Fibroblast of lung (primary cell): ENCODE measurements around the gene DPYSL4. TPM values are rescaled to one million over a fixed set of nuclear protein-coding genes. Genes with fewer than 3 reads are reported as not detected.

ENCODE experiments used
- DNase-seq, 2 donors: peaks; one replicate each; pipeline versions ENCODE4 v3.0.0 to v3.0.0-alpha.2; 2010; ENCODE audit warnings: low read depth in 2 of 2
- H2AFZ ChIP-seq: 2 replicates; pipeline ENCODE4 v1.5.1; 2012; ENCODE audit warnings: low read length, control low read depth, inconsistent platforms
- H3K27ac ChIP-seq: 2 replicates; pipeline ENCODE4 v1.5.1; 2011; ENCODE audit warnings: low read length, control low read depth; ENCODE audit not compliant: insufficient read depth
- H3K27me3 ChIP-seq: 2 replicates; pipeline ENCODE4 v1.5.1; 2011; ENCODE audit warnings: mild to moderate bottlenecking, low read length; ENCODE audit not compliant: control insufficient read depth, insufficient read depth
- H3K36me3 ChIP-seq: 2 replicates; pipeline ENCODE4 v1.5.1; 2011; ENCODE audit warnings: low read length; ENCODE audit not compliant: control insufficient read depth, insufficient read depth
- H3K4me1 ChIP-seq: 2 replicates; pipeline ENCODE4 v1.5.1; 2011; ENCODE audit warnings: low read length; ENCODE audit not compliant: control insufficient read depth, insufficient read depth; ENCODE audit errors: extremely low read depth
- H3K4me2 ChIP-seq: 2 replicates; pipeline ENCODE4 v1.5.1; 2011; ENCODE audit warnings: low read length, control low read depth; ENCODE audit not compliant: insufficient read depth; ENCODE audit errors: extremely low read depth
- H3K4me3 ChIP-seq, 4 experiments: fragments of 200-600 bp in 1 of 4; sonication (generic) in 1 of 4; replicated peaks in 1 of 4; 2 replicates each; pipeline ENCODE4 v1.5.1; 2011 to 2016; ENCODE audit warnings: low read length in 4 of 4, low read depth in 3 of 4, mild to moderate bottlenecking in 3 of 4, control low read depth in 2 of 4, inconsistent platforms in 1 of 4, mixed read lengths in 1 of 4; ENCODE audit not compliant: insufficient read depth in 1 of 4; ENCODE audit errors: control extremely low read depth in 1 of 4
- H3K79me2 ChIP-seq: 2 replicates; pipeline ENCODE4 v1.5.1; 2012; ENCODE audit warnings: mild to moderate bottlenecking, low read length, inconsistent platforms; ENCODE audit not compliant: control insufficient read depth, insufficient read depth
- H3K9ac ChIP-seq: 2 replicates; pipeline ENCODE4 v1.5.1; 2011; ENCODE audit warnings: mild to moderate bottlenecking, low read length, control low read depth; ENCODE audit not compliant: insufficient read depth
- H3K9me3 ChIP-seq: 2 replicates; pipeline ENCODE4 v1.5.1; 2012; ENCODE audit warnings: low read depth, low read length; ENCODE audit not compliant: control insufficient read depth, insufficient read depth
- H4K20me1 ChIP-seq: 2 replicates; pipeline ENCODE4 v1.5.1; 2011; ENCODE audit warnings: low read length; ENCODE audit not compliant: control insufficient read depth, insufficient read depth; ENCODE audit errors: extremely low read depth
- EZH2 ChIP-seq: IDR thresholded peaks from 2 replicates; pipeline ENCODE4 v1.5.1; 2012; ENCODE audit warnings: low read length, control low read depth, mild to moderate bottlenecking; ENCODE audit errors: missing control alignments
- polyA plus RNA-seq, 2 donors: library from polyadenylated mRNA; depleted of rRNA in 1 of 2; stranded (reverse) in 1 of 2; unstranded in 1 of 2; fragments of >200 nt; gene quantifications; 2 replicates each; pipeline ENCODE4 v1.2.1, GENCODE V29; 2011 to 2012; ENCODE audit warnings: missing spikeins in 1 of 2
- total RNA-seq: library from RNA; depleted of rRNA; stranded (reverse); fragments of >200 nt; gene quantifications from 2 replicates; pipeline ENCODE4 v1.2.1, GENCODE V29; 2014
- TF ChIP-seq, protein P1 (sequence below), 2 donors: IDR thresholded peaks in 1 of 2; conservative IDR thresholded peaks in 1 of 2; 1 replicate in 1 of 2; 2 replicates in 1 of 2; pipeline ENCODE4 v1.5.1; 2011 to 2012; ENCODE audit warnings: low read length in 2 of 2, control low read depth in 1 of 2, inconsistent platforms in 1 of 2, low read depth in 1 of 2, mild to moderate bottlenecking in 1 of 2

Gene DPYSL4
- total and polyA plus RNA-seq, 2 donors (not counting 1 experiment from before 2014, with no cell fraction given) = 0.83 to 1.4 TPM

DNA sequence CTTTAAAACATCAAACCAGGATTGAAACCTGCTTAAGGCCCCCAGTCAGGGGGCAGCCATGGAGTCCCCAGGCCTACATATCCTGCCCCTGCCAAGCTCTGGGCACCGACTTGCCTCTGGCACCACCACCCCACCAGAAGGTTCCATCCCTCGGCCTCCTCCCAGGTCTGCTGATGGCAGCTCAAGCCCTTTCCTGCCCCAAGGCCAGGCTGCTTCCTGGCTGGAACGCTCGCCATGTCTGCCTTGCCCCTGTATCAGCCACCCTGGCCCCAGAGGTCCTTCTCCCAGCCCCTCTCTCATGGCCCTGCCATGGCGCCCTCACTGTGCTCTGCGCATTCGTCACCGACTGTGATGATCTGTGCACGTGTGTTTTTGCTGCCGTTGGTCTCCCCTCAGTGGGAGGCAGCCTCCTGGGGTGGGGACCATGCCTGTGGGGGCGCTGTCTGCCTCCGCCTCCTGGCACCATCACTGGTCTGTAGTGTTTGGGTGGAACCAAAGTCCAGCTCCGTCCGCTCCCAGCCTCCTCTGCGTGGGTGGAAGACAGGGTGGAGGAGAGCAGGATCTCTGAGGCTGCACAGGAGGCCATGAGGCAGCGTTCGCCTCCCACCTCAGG lies 3.2 kb downstream of the DPYSL4 start:
- H2AFZ ChIP-seq = no peak overlapping the region
- no peaks in the 10 kb centered on the region for H3K4me1 ChIP-seq
- H3K4me2 ChIP-seq = no peak overlapping the region
- H3K36me3 ChIP-seq = no peaks in the 10 kb centered on the region
- H3K27ac ChIP-seq = no peak overlapping the region
- no peak overlapping the region for H3K4me3 ChIP-seq
- H3K9ac ChIP-seq = no peak overlapping the region
- TF ChIP-seq, protein P1, sequence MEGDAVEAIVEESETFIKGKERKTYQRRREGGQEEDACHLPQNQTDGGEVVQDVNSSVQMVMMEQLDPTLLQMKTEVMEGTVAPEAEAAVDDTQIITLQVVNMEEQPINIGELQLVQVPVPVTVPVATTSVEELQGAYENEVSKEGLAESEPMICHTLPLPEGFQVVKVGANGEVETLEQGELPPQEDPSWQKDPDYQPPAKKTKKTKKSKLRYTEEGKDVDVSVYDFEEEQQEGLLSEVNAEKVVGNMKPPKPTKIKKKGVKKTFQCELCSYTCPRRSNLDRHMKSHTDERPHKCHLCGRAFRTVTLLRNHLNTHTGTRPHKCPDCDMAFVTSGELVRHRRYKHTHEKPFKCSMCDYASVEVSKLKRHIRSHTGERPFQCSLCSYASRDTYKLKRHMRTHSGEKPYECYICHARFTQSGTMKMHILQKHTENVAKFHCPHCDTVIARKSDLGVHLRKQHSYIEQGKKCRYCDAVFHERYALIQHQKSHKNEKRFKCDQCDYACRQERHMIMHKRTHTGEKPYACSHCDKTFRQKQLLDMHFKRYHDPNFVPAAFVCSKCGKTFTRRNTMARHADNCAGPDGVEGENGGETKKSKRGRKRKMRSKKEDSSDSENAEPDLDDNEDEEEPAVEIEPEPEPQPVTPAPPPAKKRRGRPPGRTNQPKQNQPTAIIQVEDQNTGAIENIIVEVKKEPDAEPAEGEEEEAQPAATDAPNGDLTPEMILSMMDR (conservative IDR thresholded peaks at IDR 0.05 in 1 of 2, IDR thresholded peaks at IDR 0.05 in 1 of 2; ENCODE audit: low read depth in 1 of 2, low read length in 2 of 2) = no peak
- no peak for TF ChIP-seq EZH2
- no peaks in the 10 kb centered on the region for H4K20me1 ChIP-seq
- H3K79me2 ChIP-seq = no peaks in the 10 kb centered on the region
- DNase-seq = no peak
- H3K9me3 ChIP-seq = no peaks in the 10 kb centered on the region
- peaks cover 19% of the 10 kb centered on the region for H3K27me3 ChIP-seq

DNA sequence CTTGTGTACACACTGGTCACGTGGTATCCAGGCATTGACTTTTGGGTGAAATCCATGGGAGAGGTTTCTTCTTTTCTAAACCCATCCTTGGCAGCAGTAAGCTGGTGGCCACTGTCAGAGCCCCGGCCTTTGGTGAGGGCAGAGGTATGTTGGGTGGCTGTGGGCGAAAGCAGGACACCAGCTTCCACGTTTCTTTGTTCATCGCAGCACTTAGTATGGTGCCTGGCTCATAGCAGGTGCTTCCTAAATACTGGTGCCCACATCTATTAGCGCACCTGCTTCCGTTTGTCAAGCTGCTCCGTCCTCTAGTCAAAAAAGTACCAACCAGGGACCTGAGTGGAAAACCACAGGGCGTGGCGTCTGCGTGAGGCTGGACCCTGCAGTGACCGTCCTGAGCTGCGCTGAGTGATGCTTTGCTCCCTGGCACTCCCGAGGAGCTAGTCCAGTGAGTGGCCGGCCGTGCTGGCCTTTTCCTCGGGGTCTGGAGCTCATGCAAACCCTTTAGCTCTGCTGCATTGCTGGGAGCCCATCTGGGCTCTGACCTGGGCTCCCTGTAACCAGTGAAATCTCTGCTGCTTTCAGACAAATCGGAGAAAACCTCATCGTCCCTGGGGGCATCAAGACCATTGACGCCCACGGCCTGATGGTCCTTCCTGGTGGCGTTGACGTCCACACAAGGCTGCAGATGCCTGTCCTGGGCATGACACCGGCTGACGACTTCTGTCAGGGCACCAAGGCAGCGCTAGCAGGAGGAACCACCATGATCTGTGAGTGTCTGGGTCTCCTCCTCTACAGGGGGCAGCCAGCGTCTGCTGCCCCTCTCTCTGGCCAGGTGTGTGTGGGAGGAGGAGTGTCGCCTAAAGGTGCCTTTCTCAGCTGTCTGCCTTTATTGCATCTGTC lies 5.6 kb downstream of the DPYSL4 start:
- no peak overlapping the region for H2AFZ ChIP-seq
- no peaks in the 10 kb centered on the region for H4K20me1 ChIP-seq
- no peak overlapping the region for H3K9ac ChIP-seq
- DNase-seq = no peak
- H3K4me1 ChIP-seq = no peaks in the 10 kb centered on the region
- no peaks in the 10 kb centered on the region for H3K36me3 ChIP-seq
- H3K4me3 ChIP-seq = no peak overlapping the region
- no peak overlapping the region for H3K4me2 ChIP-seq
- H3K9me3 ChIP-seq = no peaks in the 10 kb centered on the region
- TF ChIP-seq, protein P1 (conservative IDR thresholded peaks at IDR 0.05 in 1 of 2, IDR thresholded peaks at IDR 0.05 in 1 of 2; ENCODE audit: low read depth in 1 of 2, low read length in 2 of 2) = no peak
- no peak for TF ChIP-seq EZH2
- H3K79me2 ChIP-seq = no peaks in the 10 kb centered on the region
- H3K27ac ChIP-seq = no peak overlapping the region
- H3K27me3 ChIP-seq = peaks cover 15% of the 10 kb centered on the region

DNA sequence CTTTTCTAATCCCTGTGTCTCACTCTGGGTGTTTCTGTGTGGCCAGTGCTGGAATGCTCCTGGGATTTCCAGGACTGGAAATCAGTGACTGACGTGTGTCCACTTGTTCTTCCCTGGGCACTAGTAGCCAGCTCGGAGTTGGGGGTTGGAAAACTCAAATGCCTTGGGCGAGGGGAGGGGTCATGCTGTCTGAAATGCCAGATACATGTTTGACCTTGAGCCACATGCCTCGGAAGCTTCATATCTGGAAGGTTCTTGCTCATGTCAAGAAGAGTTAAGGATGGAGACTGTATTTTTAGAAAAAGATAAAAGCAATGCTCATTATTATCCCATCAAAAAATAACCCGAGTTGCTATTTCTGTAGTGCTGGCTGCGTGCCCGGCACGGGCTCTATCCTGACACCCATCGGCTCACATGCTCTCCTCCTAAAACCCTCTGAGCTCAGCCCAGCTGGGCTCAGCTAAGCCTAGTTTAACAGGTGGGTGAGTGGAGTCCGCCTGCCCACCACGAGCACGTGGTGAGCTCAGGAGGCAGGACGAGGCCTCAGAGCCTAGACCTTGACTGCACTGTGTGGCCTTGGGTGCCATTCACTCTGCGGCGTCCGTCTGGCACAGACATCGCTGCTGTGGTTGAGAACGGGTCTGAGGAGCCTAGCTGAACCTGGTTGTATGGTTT lies 6.4 kb downstream of the DPYSL4 start:
- Histone ChIP-seq H4K20me1 (no peaks in the 10 kb centered on the region), H3K4me1 (no peaks in the 10 kb centered on the region), H3K27ac (no peak overlapping the region), H3K9ac (no peak overlapping the region), H3K36me3 (no peaks in the 10 kb centered on the region), H3K4me2 (no peak overlapping the region), H3K4me3 (no peak overlapping the region), H3K9me3 (no peaks in the 10 kb centered on the region), H3K27me3 (peaks cover 8% of the 10 kb centered on the region), H3K79me2 (no peaks in the 10 kb centered on the region), H2AFZ (no peak overlapping the region)
- TF ChIP-seq, protein P1 (conservative IDR thresholded peaks at IDR 0.05 in 1 of 2, IDR thresholded peaks at IDR 0.05 in 1 of 2; ENCODE audit: low read depth in 1 of 2, low read length in 2 of 2) = no peak
- DNase-seq = no peak
